Stimulated activated naive B cell treated with anti-CD40 and anti-IgM and Interleukin-4, amounts not matched to agents 10 μg/mL and 1 μg/mL and 100 μg/mL, for 72 hours (primary cell): ENCODE measurements around the gene CEP78.
A peak's percentile ranks its signal among the peaks of the same experiment; 100 is the strongest.
"Not testable (repeated sequence)": the region's sequence is repeated elsewhere in the genome, so short reads cannot be mapped to it uniquely, and the experiment has no call there.

ENCODE experiments used
- ATAC-seq, 2 donors: fragments of 150-1000 bp; cut with Tn5 transposase; replicated peaks; 2 replicates each; pipeline ENCODE4 v1.10.0; 2021; ENCODE audit warnings: moderate library complexity in 1 of 2
- DNase-seq: peaks from one replicate; pipeline ENCODE4 v3.0.0; 2021
- H3K27ac Mint-ChIP-seq: one replicate; pipeline ENCODE4 v1.8.0; 2022; ENCODE audit warnings: mild to moderate bottlenecking, mixed read lengths
- H3K27me3 Mint-ChIP-seq, 2 donors: one replicate each; pipeline ENCODE4 v1.8.0; 2022; ENCODE audit warnings: mixed read lengths in 2 of 2
- H3K36me3 Mint-ChIP-seq, 2 donors: one replicate each; pipeline ENCODE4 v1.8.0; 2022; ENCODE audit warnings: mixed read lengths in 2 of 2, mild to moderate bottlenecking in 1 of 2
- H3K4me1 Mint-ChIP-seq, 2 donors: one replicate each; pipeline ENCODE4 v1.8.0; 2022; ENCODE audit warnings: mixed read lengths in 2 of 2, mild to moderate bottlenecking in 1 of 2
- H3K4me3 Mint-ChIP-seq, 2 donors: one replicate each; pipeline ENCODE4 v1.8.0; 2022; ENCODE audit warnings: mild to moderate bottlenecking in 2 of 2, mixed read lengths in 2 of 2, moderate library complexity in 1 of 2
- H3K9me3 Mint-ChIP-seq, 2 donors: one replicate each; pipeline ENCODE4 v1.8.0; 2022; ENCODE audit warnings: mixed read lengths in 2 of 2, mild to moderate bottlenecking in 1 of 2

Gene CEP78

GRCh38 chr9:78248635-78249034, 12.8 kb downstream of the CEP78 start:
- no peaks in the 10 kb centered on the region for H3K4me1 Mint-ChIP-seq
- no peaks in the 10 kb centered on the region for H3K27me3 Mint-ChIP-seq
- H3K36me3 Mint-ChIP-seq = peaks cover 33 to 39% of the 10 kb centered on the region in 2 donors
- H3K27ac Mint-ChIP-seq = no peak overlapping the region
- ATAC-seq (no peak), DNase-seq (no peak)
- no peaks in the 10 kb centered on the region for H3K9me3 Mint-ChIP-seq
- H3K4me3 Mint-ChIP-seq = no peak overlapping the region

DNA sequence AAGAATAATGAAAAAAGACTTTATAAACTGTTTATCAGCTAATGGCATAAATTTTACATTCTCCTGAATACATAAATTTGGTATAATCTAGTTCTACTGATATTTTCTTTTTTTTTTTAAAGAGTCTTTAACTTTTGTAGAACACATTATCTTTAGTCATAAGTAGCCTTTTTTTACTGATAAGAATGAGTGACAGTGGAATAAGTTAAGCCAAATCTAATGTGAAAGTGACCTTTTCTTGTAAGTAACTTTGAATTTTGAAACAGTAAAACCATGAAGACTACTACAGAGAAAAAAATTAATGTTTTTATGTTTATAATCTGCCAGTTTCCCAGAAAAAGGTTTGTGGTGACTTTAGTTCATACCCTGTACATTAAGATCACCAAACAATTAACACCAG, 13.7 kb downstream of the CEP78 start:
- ATAC-seq = no peak
- Mint-ChIP-seq H3K4me1 (no peaks in the 10 kb centered on the region), H3K4me3 (no peak overlapping the region), H3K9me3 (no peaks in the 10 kb centered on the region), H3K27me3 (no peaks in the 10 kb centered on the region), H3K36me3 (peaks cover 28 to 40% of the 10 kb centered on the region in 2 donors), H3K27ac (no peak overlapping the region)
- DNase-seq = no peak

- Mint-ChIP-seq H3K36me3 (peaks cover 16 to 33% of the 10 kb centered on the region in 2 donors), H3K27ac (no peak overlapping the region)
Measured at GRCh38 chr9:78252616-78253015, 16.7 kb downstream of the CEP78 start.

GRCh38 chr9:78253285-78253684, 17.4 kb downstream of the CEP78 start:
- H3K9me3 Mint-ChIP-seq = no peaks in the 10 kb centered on the region
- H3K4me3 Mint-ChIP-seq = no peak overlapping the region
- DNase-seq (no peak), ATAC-seq (no peak)
- no peak overlapping the region for H3K27ac Mint-ChIP-seq
- no peaks in the 10 kb centered on the region for H3K4me1 Mint-ChIP-seq
- peaks cover 16 to 28% of the 10 kb centered on the region in 2 donors for H3K36me3 Mint-ChIP-seq
- no peaks in the 10 kb centered on the region for H3K27me3 Mint-ChIP-seq

More at GRCh38 chr9:78252616-78253015, 16.7 kb downstream of the CEP78 start:
- ATAC-seq (no peak), DNase-seq (no peak)
- no peaks in the 10 kb centered on the region for H3K4me1 Mint-ChIP-seq
- H3K9me3 Mint-ChIP-seq = no peaks in the 10 kb centered on the region
- no peak overlapping the region for H3K4me3 Mint-ChIP-seq
- no peaks in the 10 kb centered on the region for H3K27me3 Mint-ChIP-seq

DNA sequence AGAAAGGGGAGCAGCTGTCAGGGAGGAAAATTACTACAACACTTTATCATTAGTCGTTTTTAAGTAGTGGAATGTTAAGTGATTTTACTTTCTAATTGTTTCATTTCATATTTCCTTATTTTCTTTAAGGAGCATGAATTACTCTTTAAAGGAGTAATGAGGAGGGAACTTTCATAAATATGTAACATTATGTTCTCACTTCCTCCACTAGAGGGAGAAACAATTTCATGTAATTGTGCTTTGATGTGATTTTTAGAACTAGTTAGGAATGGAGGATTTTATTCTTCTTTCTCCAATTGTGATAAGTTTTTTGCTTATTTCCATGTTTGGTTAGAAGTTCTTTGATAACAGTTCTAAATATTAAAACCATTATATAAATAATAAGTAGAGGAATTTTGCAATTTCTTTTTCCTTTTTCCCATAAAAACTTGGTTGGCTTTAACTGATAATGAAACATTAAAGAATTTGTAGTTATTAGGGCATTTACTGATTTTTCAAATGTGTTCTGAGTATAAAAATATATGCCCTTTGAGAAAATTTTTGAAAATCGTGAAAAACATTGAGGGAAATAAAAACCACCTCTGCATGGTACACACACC, 25.6 kb downstream of the CEP78 start:
- no peaks in the 10 kb centered on the region for H3K27me3 Mint-ChIP-seq
- H3K9me3 Mint-ChIP-seq = no peaks in the 10 kb centered on the region
- no peak overlapping the region for H3K27ac Mint-ChIP-seq
- no peak for DNase-seq
- peaks cover 12 to 24% of the 10 kb centered on the region in 2 donors for H3K36me3 Mint-ChIP-seq
- no peak for ATAC-seq
- H3K4me3 Mint-ChIP-seq = no peak overlapping the region
- no peaks in the 10 kb centered on the region for H3K4me1 Mint-ChIP-seq

DNA sequence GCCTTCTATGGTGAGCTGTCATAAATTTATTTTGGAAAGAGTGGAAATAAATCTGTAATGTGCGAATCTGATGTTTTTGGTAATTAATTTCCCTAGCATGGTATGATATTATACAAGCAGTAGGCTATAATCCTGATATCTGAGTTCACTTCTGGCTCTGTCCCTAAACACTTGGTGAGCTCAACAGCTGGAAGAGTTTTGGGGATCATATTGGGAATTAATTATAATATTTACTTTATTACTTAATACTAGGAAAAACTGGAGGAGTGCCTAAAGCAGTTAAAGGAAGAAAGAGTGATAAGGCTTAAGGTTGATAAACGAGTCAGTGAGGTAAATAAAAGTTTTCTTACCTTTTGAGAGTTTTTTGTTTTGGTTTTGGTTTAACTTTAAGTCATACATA, 26.8 kb downstream of the CEP78 start:
- no peaks in the 10 kb centered on the region for H3K4me1 Mint-ChIP-seq
- H3K4me3 Mint-ChIP-seq = no peak overlapping the region
- DNase-seq = no peak
- H3K27me3 Mint-ChIP-seq = no peaks in the 10 kb centered on the region
- H3K27ac Mint-ChIP-seq = no peak overlapping the region
- no peaks in the 10 kb centered on the region for H3K9me3 Mint-ChIP-seq
- H3K36me3 Mint-ChIP-seq = peaks cover 12 to 19% of the 10 kb centered on the region in 2 donors
- no peak for ATAC-seq

DNA sequence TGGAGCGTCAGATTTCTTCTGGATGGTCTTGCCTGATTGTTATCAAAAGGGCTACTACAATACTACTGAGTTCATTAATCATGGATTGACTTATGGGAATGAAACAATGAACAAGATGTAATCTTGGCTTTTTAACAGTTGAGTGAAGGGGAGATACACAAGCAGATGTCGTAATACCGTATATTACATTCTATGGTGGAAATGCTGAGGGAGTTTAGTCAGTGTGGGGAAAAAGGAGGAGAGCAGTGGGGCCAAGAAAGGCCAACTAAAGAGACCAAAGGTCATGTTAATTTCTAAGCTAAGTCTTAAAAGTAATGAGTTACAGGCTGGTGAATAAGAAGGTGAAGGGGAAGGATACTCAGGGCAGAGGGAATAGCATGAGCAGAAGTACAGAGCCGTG, 32.0 kb downstream of the CEP78 start:
- Mint-ChIP-seq H3K27ac (no peak overlapping the region), H3K36me3 (peaks cover 36 to 37% of the 10 kb centered on the region in 2 donors)

DNA sequence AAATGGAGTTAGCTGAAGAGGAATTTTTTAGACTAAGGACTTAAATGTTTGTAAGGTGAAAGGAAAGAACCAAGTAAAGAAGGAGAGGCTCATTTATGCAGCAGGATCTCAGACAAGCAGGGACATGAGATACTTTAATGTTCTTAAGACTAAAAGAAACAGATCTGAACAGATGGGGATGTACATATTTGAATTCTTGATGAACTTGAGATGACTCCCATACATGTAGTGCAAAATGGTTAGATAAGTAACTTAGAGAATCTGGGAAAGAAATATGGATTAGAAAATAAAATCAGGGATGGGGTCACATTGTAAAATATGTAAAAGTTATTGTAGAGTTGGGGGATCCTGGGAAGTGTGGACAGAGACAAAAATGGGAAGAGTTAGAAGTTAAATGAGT, 33.9 kb downstream of the CEP78 start:
- DNase-seq = no peak
- no peaks in the 10 kb centered on the region for H3K4me1 Mint-ChIP-seq
- peaks cover 38 to 44% of the 10 kb centered on the region in 2 donors for H3K36me3 Mint-ChIP-seq
- H3K9me3 Mint-ChIP-seq = no peaks in the 10 kb centered on the region
- H3K27me3 Mint-ChIP-seq = no peaks in the 10 kb centered on the region
- no peak for ATAC-seq
- no peak overlapping the region for H3K27ac Mint-ChIP-seq
- H3K4me3 Mint-ChIP-seq = no peak overlapping the region

More for the DNA sequence above, 32.0 kb downstream of the CEP78 start:
- no peak for ATAC-seq
- H3K4me3 Mint-ChIP-seq = no peak overlapping the region
- H3K4me1 Mint-ChIP-seq = no peaks in the 10 kb centered on the region
- no peaks in the 10 kb centered on the region for H3K27me3 Mint-ChIP-seq
- no peaks in the 10 kb centered on the region for H3K9me3 Mint-ChIP-seq
- no peak for DNase-seq

DNA sequence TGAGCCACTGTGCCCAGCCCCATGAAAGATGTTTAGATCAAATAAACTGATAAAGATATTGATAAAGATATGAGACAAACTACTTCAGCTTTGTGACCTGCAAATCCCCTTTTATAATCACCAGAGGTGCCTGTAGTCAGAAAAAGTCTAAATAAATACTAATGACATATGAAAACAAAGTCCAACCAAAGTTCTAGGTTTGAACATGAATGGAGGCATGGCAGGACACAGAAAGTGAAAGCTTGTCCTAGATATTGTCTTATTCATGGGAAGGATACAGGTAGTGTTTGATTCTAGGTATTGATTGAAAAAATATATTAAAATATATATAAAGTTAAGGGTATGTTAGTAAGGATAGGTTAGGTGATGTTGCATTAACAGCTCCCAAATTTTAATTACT, 36.4 kb downstream of the CEP78 start:
- Mint-ChIP-seq H3K36me3 (peaks cover 32 to 33% of the 10 kb centered on the region in 2 donors), H3K27me3 (no peaks in the 10 kb centered on the region), H3K9me3 (no peaks in the 10 kb centered on the region), H3K27ac (no peak overlapping the region), H3K4me3 (no peak overlapping the region), H3K4me1 (no peaks in the 10 kb centered on the region)
- no peak for DNase-seq
- ATAC-seq = no peak

GRCh38 chr9:78273761-78274160, 37.9 kb downstream of the CEP78 start:
- H3K27ac Mint-ChIP-seq = no peak overlapping the region
- H3K27me3 Mint-ChIP-seq = no peaks in the 10 kb centered on the region
- ATAC-seq (no peak), DNase-seq (no peak)
- H3K9me3 Mint-ChIP-seq = no peaks in the 10 kb centered on the region
- H3K36me3 Mint-ChIP-seq = peaks cover 23 to 24% of the 10 kb centered on the region in 2 donors
- H3K4me1 Mint-ChIP-seq = no peaks in the 10 kb centered on the region
- H3K4me3 Mint-ChIP-seq = peak overlapping the region in 1 of 2 donors; percentile 5

DNA sequence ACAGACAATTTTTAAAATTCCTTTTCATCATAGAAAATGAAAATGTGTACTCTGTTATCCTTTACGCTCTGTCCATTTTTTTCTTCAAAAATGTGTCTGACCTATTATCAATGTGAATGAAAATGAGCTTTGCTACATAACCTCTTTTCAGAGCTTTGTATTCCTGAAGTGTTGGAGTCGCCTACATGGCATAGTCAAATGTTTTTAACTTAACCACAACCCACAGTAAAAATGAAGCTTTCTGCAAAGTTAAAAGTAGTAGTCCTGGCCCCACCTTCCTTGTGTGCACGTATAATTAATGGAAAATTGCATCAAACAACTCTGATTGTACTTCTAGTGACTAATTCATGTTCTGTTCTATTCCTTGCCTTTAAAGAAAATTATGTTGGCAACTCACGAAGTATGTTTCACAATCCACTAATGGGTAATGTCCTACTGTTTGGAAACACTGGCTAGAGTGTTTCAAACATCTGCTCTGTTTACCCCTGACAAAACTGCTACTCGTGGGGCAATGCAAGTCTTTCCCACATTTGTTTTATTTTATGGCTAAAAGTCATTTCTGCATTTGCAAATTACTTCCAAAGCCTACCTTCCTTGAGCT, 42.4 kb downstream of the CEP78 start:
- H3K27me3 Mint-ChIP-seq = no peaks in the 10 kb centered on the region
- H3K36me3 Mint-ChIP-seq = peaks cover 2 to 6% of the 10 kb centered on the region in 2 donors
- H3K9me3 Mint-ChIP-seq = no peaks in the 10 kb centered on the region
- no peak for ATAC-seq
- no peak overlapping the region for H3K4me3 Mint-ChIP-seq
- H3K27ac Mint-ChIP-seq = no peak overlapping the region
- DNase-seq = no peak
- no peaks in the 10 kb centered on the region for H3K4me1 Mint-ChIP-seq

GRCh38 chr9:78278801-78279200, 42.9 kb downstream of the CEP78 start:
- H3K4me1 Mint-ChIP-seq = no peaks in the 10 kb centered on the region
- H3K27ac Mint-ChIP-seq = no peak overlapping the region
- H3K4me3 Mint-ChIP-seq = no peak overlapping the region
- H3K27me3 Mint-ChIP-seq = no peaks in the 10 kb centered on the region
- no peak for ATAC-seq
- H3K9me3 Mint-ChIP-seq = peaks cover 0 to under 1% of the 10 kb centered on the region in 2 donors
- H3K36me3 Mint-ChIP-seq = peaks cover 3 to 6% of the 10 kb centered on the region in 2 donors
- DNase-seq = no peak

DNA sequence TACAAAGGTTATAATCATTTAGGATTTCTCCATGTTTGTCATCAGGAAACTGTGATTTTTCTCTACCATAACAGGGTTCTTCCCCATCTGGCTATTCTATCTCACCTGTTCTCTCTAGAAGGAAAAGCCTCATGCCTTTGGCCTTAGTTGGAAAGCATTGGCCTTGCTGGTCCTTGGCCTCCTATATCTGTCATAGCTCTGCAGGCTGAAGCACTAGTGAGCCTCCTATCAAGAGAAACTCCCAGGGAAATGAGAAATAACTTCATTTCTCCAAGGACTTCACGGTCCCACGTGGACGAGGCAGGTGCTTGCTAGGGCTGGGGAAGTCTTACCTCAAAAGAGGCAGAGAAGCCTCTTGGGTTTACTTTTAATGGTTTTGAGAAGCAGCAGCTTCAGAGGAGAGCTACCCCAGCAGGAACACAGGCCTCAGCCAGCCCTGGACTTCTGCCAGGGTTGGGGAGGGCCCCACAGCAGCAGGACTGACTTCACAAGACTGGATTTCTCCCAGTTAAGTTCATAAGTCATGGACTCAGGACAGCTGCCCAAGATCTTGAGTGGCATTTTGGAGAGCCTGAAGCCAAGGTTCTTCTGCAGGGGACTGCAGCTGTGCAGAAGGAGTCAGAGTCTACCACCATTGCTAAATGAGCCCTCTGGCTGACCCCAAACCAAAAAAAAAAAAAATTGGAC, 45.2 kb downstream of the CEP78 start:
- H3K4me3 Mint-ChIP-seq = no peak overlapping the region
- ATAC-seq (no peak), DNase-seq (no peak)
- no peak overlapping the region for H3K27ac Mint-ChIP-seq
- no peaks in the 10 kb centered on the region for H3K4me1 Mint-ChIP-seq
- no peaks in the 10 kb centered on the region for H3K27me3 Mint-ChIP-seq
- H3K36me3 Mint-ChIP-seq = peaks cover 3% of the 10 kb centered on the region in 2 donors
- H3K9me3 Mint-ChIP-seq = peaks cover 0 to 2% of the 10 kb centered on the region in 2 donors

GRCh38 chr9:78284181-78284580, 48.3 kb downstream of the CEP78 start:
- H3K9me3 Mint-ChIP-seq, DNase-seq, H3K27ac Mint-ChIP-seq, H3K4me3 Mint-ChIP-seq, H3K4me1 Mint-ChIP-seq, ATAC-seq, H3K27me3 Mint-ChIP-seq, H3K36me3 Mint-ChIP-seq: not testable (repeated sequence)

DNA sequence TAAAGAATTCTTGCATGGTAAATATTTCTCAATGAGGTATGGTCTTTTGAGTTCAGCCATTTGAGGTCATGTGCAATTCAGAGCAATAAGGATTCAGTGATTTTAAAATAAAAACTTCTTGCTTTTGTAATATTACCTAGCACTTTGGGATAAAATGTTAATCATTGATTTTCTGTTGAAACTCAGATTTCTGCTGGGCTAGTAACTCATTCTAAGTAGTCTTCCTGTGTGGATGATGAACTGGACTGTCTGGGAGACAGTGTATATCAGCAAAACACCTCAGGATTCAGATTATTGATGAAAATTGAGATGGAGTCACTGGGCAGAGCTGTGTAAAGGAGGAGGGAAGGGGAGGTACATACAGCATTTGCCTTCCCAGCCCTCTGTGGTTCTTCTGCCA, 50.2 kb downstream of the CEP78 start:
- Mint-ChIP-seq H3K27ac (no peak overlapping the region), H3K9me3 (peaks cover 0 to 2% of the 10 kb centered on the region in 2 donors), H3K4me3 (no peak overlapping the region), H3K27me3 (peaks cover 4 to 6% of the 10 kb centered on the region in 2 donors), H3K4me1 (no peaks in the 10 kb centered on the region), H3K36me3 (peaks cover 3% of the 10 kb centered on the region in 2 donors)
- no peak for ATAC-seq
- no peak for DNase-seq
